Tibial nerve (tissue), 3 donors: ENCODE data around the gene SERP1.

Experiments
- POLR2A ChIP-seq, 2 donors: fragments of 450-650 bp; IDR thresholded peaks; one replicate each; pipeline ENCODE4 v1.6.1; 2017; ENCODE audit warnings: antibody characterized with exemption in 2 of 2, mild to moderate bottlenecking in 2 of 2, moderate library complexity in 2 of 2
- TF ChIP-seq, protein P1 (sequence below), 5 experiments: fragments of 200-600 bp in 3 of 5; fragments of 450-650 bp in 2 of 5; sonication (generic) in 3 of 5; IDR thresholded peaks; one replicate each; pipeline ENCODE4 v1.5.1; 2016 to 2019; ENCODE audit warnings: antibody characterized with exemption in 5 of 5, mild to moderate bottlenecking in 3 of 5, moderate library complexity in 2 of 5

DNA sequence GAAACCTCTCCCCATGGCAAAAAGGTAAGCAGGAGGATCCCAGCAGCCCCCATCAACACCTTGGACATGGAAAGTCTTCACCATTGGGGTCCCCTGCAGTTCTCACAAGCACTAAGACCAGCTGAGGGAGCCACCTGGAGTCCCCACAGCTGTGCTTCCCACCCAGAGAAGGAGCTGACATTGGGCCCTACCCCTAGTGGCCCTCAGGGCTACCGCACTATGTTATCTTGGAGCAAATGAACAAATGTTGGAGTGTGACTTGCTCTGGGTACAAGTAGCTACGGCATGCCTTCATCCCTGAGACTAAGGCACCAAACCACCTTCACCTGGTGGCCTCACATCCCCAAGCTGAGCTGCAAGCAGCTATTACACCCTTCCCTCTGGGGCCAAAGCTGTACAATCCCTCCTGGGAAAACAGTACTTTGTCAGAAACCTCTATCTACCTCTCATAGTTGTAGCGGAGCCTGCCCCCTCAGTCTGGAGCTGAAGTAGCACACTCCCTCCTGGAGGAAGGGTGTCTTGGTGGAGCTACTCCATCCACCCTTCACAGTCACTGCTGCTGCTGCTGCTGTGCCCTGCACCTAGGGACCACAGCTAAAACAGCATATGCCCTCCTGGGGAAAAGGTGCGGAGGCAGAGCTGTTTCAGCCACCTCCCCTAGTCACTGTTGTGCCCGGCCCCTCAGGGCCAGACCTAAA, 42.7 kb downstream of the SERP1 start:
- TF ChIP-seq, protein P1, sequence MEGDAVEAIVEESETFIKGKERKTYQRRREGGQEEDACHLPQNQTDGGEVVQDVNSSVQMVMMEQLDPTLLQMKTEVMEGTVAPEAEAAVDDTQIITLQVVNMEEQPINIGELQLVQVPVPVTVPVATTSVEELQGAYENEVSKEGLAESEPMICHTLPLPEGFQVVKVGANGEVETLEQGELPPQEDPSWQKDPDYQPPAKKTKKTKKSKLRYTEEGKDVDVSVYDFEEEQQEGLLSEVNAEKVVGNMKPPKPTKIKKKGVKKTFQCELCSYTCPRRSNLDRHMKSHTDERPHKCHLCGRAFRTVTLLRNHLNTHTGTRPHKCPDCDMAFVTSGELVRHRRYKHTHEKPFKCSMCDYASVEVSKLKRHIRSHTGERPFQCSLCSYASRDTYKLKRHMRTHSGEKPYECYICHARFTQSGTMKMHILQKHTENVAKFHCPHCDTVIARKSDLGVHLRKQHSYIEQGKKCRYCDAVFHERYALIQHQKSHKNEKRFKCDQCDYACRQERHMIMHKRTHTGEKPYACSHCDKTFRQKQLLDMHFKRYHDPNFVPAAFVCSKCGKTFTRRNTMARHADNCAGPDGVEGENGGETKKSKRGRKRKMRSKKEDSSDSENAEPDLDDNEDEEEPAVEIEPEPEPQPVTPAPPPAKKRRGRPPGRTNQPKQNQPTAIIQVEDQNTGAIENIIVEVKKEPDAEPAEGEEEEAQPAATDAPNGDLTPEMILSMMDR (IDR thresholded peaks at IDR 0.05): no peak
- no peak for TF ChIP-seq POLR2A (IDR thresholded peaks at IDR 0.05)
